SU-DHL-6 (cell line): ENCODE measurements around the gene C1QTNF2.

ENCODE experiments used
- CTCF ChIP-seq: fragments of 200-600 bp; sonication (generic); IDR thresholded peaks from one replicate; pipeline ENCODE4 v1.5.1; 2017; ENCODE audit warnings: antibody characterized with exemption, mild to moderate bottlenecking, low read length, moderate library complexity; ENCODE audit not compliant: insufficient read depth, poor library complexity, severe bottlenecking
- EZH2phosphoT487 ChIP-seq: fragments of 200-600 bp; sonication (generic), shearing (Covaris generic); conservative IDR thresholded peaks from 2 replicates; pipeline ENCODE4 v1.6.1; 2018; ENCODE audit warnings: mild to moderate bottlenecking, antibody characterized with exemption, low read length, moderate library complexity, mixed read lengths

GRCh38 chr5:160324886-160325285 lies 45.5 kb downstream of the C1QTNF2 start:
- no peak for TF ChIP-seq CTCF
- TF ChIP-seq EZH2phosphoT487 = no peak
